HepG2 (cell line): ENCODE results near the gene GNAI2. TPM values are rescaled to one million over a fixed set of nuclear protein-coding genes. Genes with fewer than 3 reads are reported as not detected.
"Not testable (repeated sequence)": the region's sequence is repeated elsewhere in the genome, so short reads cannot be mapped to it uniquely, and the experiment has no call there.

Source experiments
- ATAC-seq: fragments of 200-7000 bp; cut with Tn5 transposase; 3 replicates; pipeline ENCODE4 v1.9.1; 2020; ENCODE audit warnings: mild to moderate bottlenecking, moderate library complexity
- BruUV-seq: library from RNA; stranded (reverse); fragments of 400-500 nt; replicated peaks from 2 replicates; lab custom pipeline; 2021; lab: Mats Ljungman, UMichigan
- CTCF ChIA-PET: fragments of 300-600 bp; formaldehyde crosslinking; extraction: SDS; loops from one replicate; lab custom pipeline; 2021; ENCODE audit warnings: low total read pairs, inconsistent platforms, low intra/inter-chr PET ratio; lab: Yijun Ruan, JAX
- POLR2A ChIA-PET: fragments of 350-600 bp; sonication (Branson Sonifier 250); formaldehyde crosslinking; loops from one replicate; lab custom pipeline; 2020; ENCODE audit warnings: antibody characterized with exemption, inconsistent platforms; lab: Yijun Ruan, JAX
- DNase-seq: peaks from one replicate; pipeline ENCODE4 v3.0.0-alpha.2; 2015; ENCODE audit warnings: low spot score
- FAIRE-seq: peaks from 3 replicates; lab custom pipeline; 2011; peaks lifted over from hg19 to GRCh38; lab: Jason Lieb, UNC
- H2AFZ ChIP-seq: one replicate; pipeline ENCODE4 v1.6.1; 2011; ENCODE audit warnings: low read length, inconsistent platforms
- H3K27ac ChIP-seq: fragments of 300-600 bp; 3 replicates; pipeline ENCODE4 v1.8.0; 2011; ENCODE audit warnings: mixed run types, mild to moderate bottlenecking, mixed read lengths, low read length, inconsistent platforms; ENCODE audit not compliant: insufficient read depth; ENCODE audit errors: extremely low read length
- H3K27me3 ChIP-seq, 2 experiments: fragments of 200-600 bp in 1 of 2; 2 replicates in 1 of 2; 3 replicates in 1 of 2; pipeline versions ENCODE4 v1.6.0 to v1.8.0; 2011; ENCODE audit warnings: low read length in 2 of 2, mild to moderate bottlenecking in 2 of 2, moderate library complexity in 2 of 2, inconsistent platforms in 1 of 2; ENCODE audit not compliant: insufficient read depth in 2 of 2, control insufficient read depth in 1 of 2
- H3K36me3 ChIP-seq, 2 experiments: fragments of 200-600 bp in 1 of 2; replicated peaks in 1 of 2; 2 replicates in 1 of 2; 3 replicates in 1 of 2; pipeline versions ENCODE4 v1.5.1 to v1.8.0; 2011; ENCODE audit warnings: low read length in 2 of 2, inconsistent platforms in 1 of 2; ENCODE audit not compliant: insufficient read depth in 2 of 2, control insufficient read depth in 1 of 2
- H3K4me1 ChIP-seq: 2 replicates; pipeline ENCODE4 v1.5.1; 2012; ENCODE audit warnings: low read length, inconsistent platforms; ENCODE audit not compliant: insufficient read depth
- H3K4me2 ChIP-seq: 2 replicates; pipeline ENCODE4 v1.6.0; 2011; ENCODE audit warnings: low read depth, low read length, inconsistent platforms
- H3K4me3 ChIP-seq, 3 experiments: fragments of 200-600 bp in 1 of 3; sonication (generic), shearing (Covaris generic) in 1 of 3; replicated peaks in 1 of 3; 2 replicates each; pipeline ENCODE4 v1.5.1; 2011 to 2016; ENCODE audit warnings: low read length in 3 of 3, inconsistent platforms in 2 of 3, low read depth in 2 of 3, mild to moderate bottlenecking in 2 of 3, control low read depth in 1 of 3, mixed read lengths in 1 of 3; ENCODE audit not compliant: insufficient read depth in 1 of 3
- H3K79me2 ChIP-seq: one replicate; pipeline ENCODE4 v1.6.1; 2011; ENCODE audit warnings: low read length, inconsistent platforms; ENCODE audit not compliant: insufficient read depth
- H3K9ac ChIP-seq: 2 replicates; pipeline ENCODE4 v1.6.0; 2011; ENCODE audit warnings: mild to moderate bottlenecking, low read depth, low read length, inconsistent platforms; ENCODE audit not compliant: insufficient read depth
- H3K9me3 ChIP-seq: 2 replicates; pipeline ENCODE4 v1.5.1; 2012; ENCODE audit warnings: mild to moderate bottlenecking, low read length
- H4K20me1 ChIP-seq: 2 replicates; pipeline ENCODE4 v1.6.0; 2011; ENCODE audit warnings: inconsistent platforms, mild to moderate bottlenecking, low read length, moderate library complexity; ENCODE audit not compliant: insufficient read depth
- ATF7 ChIP-seq, 2 experiments: fragments of 450-650 bp in 1 of 2; sonication (generic) in 1 of 2; formaldehyde crosslinking in 1 of 2; IDR thresholded peaks; 2 replicates each; pipeline versions ENCODE4 v1.4.0 to v1.6.1; 2016 to 2020; ENCODE audit warnings: antibody characterized with exemption in 1 of 2, mild to moderate bottlenecking in 1 of 2, missing genetic modification reagents in 1 of 2
- BCL6 ChIP-seq: IDR thresholded peaks from 2 replicates; pipeline ENCODE4 v1.6.1; 2016; ENCODE audit warnings: missing genetic modification reagents, missing compliant biosample characterization
- FOXO4 ChIP-seq: sonication (generic); formaldehyde crosslinking; conservative IDR thresholded peaks from 2 replicates; pipeline ENCODE4 v1.8.1; 2023; ENCODE audit warnings: missing genetic modification reagents
- GMEB1 ChIP-seq: sonication (generic); formaldehyde crosslinking; IDR thresholded peaks from 2 replicates; pipeline ENCODE4 v1.5.1; 2020; ENCODE audit warnings: missing genetic modification reagents, mild to moderate bottlenecking, borderline replicate concordance
- NCOA1 ChIP-seq: sonication (generic); formaldehyde crosslinking; IDR thresholded peaks from 2 replicates; pipeline ENCODE4 v1.9.0; 2021; ENCODE audit warnings: missing genetic modification reagents
- ZNF574 ChIP-seq: sonication (generic); formaldehyde crosslinking; IDR thresholded peaks from 2 replicates; pipeline ENCODE4 v1.4.0; 2020; ENCODE audit warnings: missing genetic modification reagents
- ZNF615 ChIP-seq: sonication (generic); formaldehyde crosslinking; IDR thresholded peaks from 2 replicates; pipeline ENCODE4 v1.5.0; 2020; ENCODE audit warnings: mild to moderate bottlenecking, missing genetic modification reagents, borderline replicate concordance
- ZNF746 ChIP-seq: sonication (generic); formaldehyde crosslinking; IDR thresholded peaks from 2 replicates; pipeline ENCODE4 v1.8.0; 2022; ENCODE audit warnings: mild to moderate bottlenecking, missing genetic modification reagents
- ZNF816 ChIP-seq: sonication (generic); formaldehyde crosslinking; IDR thresholded peaks from 2 replicates; pipeline ENCODE4 v1.8.0; 2022; ENCODE audit warnings: missing genetic modification reagents, mild to moderate bottlenecking, borderline replicate concordance
- WGBS: methylation state at CpG from one replicate; pipeline ENCODE4 v1.1.6; 2017; ENCODE audit warnings: low lambda C conversion rate; 5-methylcytosine and 5-hydroxymethylcytosine counted together
- in situ Hi-C: cut with HindIII; loops from 2 replicates; pipeline ENCODE4 v1.10.0; 2017; ENCODE audit warnings: low pct_unique_long_range_greater_than_20kb; ENCODE audit not compliant: extremely low pct_ligation_motif_present
- intact Hi-C: fragments of 100-400 bp; cut with micrococcal nuclease; formaldehyde crosslinking; loops from one replicate; pipeline ENCODE4 v1.10.0; 2022; ENCODE audit not compliant: unreplicated experiment
- polyA plus RNA-seq, 8 experiments: library from polyadenylated mRNA; depleted of rRNA in 3 of 8; stranded (reverse) in 7 of 8; unstranded in 1 of 8; fragments of >200 nt; fragmentation: Illumina TruSeq in 4 of 8; extraction: Trizol in 4 of 8; gene quantifications; 2 replicates each; pipeline versions ENCODE4 v1.2.1 to v1.2.3, GENCODE V29; 2011 to 2016; ENCODE audit warnings: low read depth in 4 of 8, missing spikeins in 1 of 8, mixed read lengths in 1 of 8; ENCODE audit not compliant: insufficient read depth in 1 of 8
- total RNA-seq, 5 experiments: library from RNA; depleted of rRNA; stranded (reverse); fragments of >200 nt; fragmentation: Illumina TruSeq; extraction: Trizol; gene quantifications; 2 replicates each; pipeline ENCODE4 v1.2.3, GENCODE V29; 2016; ENCODE audit warnings: low read depth in 1 of 5

GNAI2 gene
- total and polyA plus RNA-seq, 2 of the 13 experiments (the other 11 are each of a cell fraction or from before 2014, with no cell fraction given), result 51.1 to 66.2 TPM

GRCh38 chr3:50228184-50228763, 7.7 kb upstream of the GNAI2 start:
- not testable (repeated sequence) for H3K9me3 ChIP-seq; DNase-seq; H2AFZ ChIP-seq; ATAC-seq; FAIRE-seq; H3K27me3 ChIP-seq; H3K79me2 ChIP-seq; H4K20me1 ChIP-seq; BruUV-seq; H3K36me3 ChIP-seq; TF ChIP-seq ATF7 (CRISPR knock-in tag; IDR thresholded peaks at IDR 0.05)
- TF ChIP-seq FOXO4 (CRISPR knock-in tag) (0 out of 2 replicates have a peak, but pooled peaks have one; percentile 23), ATF7 (IDR thresholded peaks at IDR 0.05) (peak; percentile 81)
- POLR2A ChIA-PET, result interaction anchor here (0.7 to 7.3 kb wide), 12 partner anchors 8 to 109 kb away, joined by 3 to 117 read pairs (median 8); partner anchors contain the start of genes GNAI2, SEMA3B and TUSC2
- Histone ChIP-seq H3K27ac (peak overlapping the region; percentile 70), H3K4me2 (peak overlapping the region; percentile 92), H3K4me1 (peaks cover 74% of the 10 kb centered on the region), H3K9ac (peak overlapping the region; percentile 72), H3K4me3 (peak overlapping the region; percentile 75 to 88 (median 84))
- CTCF ChIA-PET, result interaction anchor here (1.5 to 9.0 kb wide), 5 partner anchors 15 to 45 kb away, joined by 3 to 265 read pairs (median 29); partner anchors contain the start of gene GNAT1
- intact Hi-C loops, result loop anchor here (5.0 kb wide), 1 partner anchor 44 kb away; no protein-coding TSS in a partner anchor
- in situ Hi-C loops, result loop anchor here (5.0 kb wide), 2 partner anchors 36 to 44 kb away; partner anchors contain the start of gene GNAT1
- 50% methylated on average over 15 of the region's 15 CpGs for WGBS

GRCh38 chr3:50229490-50229889, 6.5 kb upstream of the GNAI2 start:
- no peaks in the 10 kb centered on the region for H3K9me3 ChIP-seq
- no peak overlapping the region for H3K27ac ChIP-seq
- no peak overlapping the region for H3K9ac ChIP-seq
- H3K79me2 ChIP-seq, result no peaks in the 10 kb centered on the region
- H2AFZ ChIP-seq, result peak overlapping the region; percentile 69
- H3K4me1 ChIP-seq, result peaks cover 74% of the 10 kb centered on the region
- ATAC-seq, result no peak
- H3K27me3 ChIP-seq, result no peaks in the 10 kb centered on the region
- CTCF ChIA-PET, result no interaction called here
- DNase-seq, result no peak
- H4K20me1 ChIP-seq, result no peaks in the 10 kb centered on the region
- BruUV-seq, result no TSS peak
- 75% methylated on average over 3 of the region's 3 CpGs for WGBS
- intact Hi-C loops, result loop anchor here (5.0 kb wide), 1 partner anchor 43 kb away; no protein-coding TSS in a partner anchor
- FAIRE-seq, result no peak
- H3K4me3 ChIP-seq, result no peak overlapping the region
- in situ Hi-C loops, result loop anchor here (5.0 kb wide), 2 partner anchors 37 to 43 kb away; partner anchors contain the start of gene GNAT1
- H3K36me3 ChIP-seq, result no peaks in the 10 kb centered on the region; a peak in 1 of 5 replicates
- POLR2A ChIA-PET, result interaction anchor here (0.6 to 7.3 kb wide), 11 partner anchors 17 to 80 kb away, joined by 3 to 117 read pairs (median 8); partner anchors contain the start of gene SEMA3B
- H3K4me2 ChIP-seq, result no peak overlapping the region
- no peak for TF ChIP-seq GMEB1
- TF ChIP-seq ZNF574 (CRISPR knock-in tag), result 0 out of 2 replicates have a peak, but pooled peaks have one; percentile 5
- TF ChIP-seq ZNF816 (CRISPR knock-in tag), result no peak
- TF ChIP-seq NCOA1 (CRISPR knock-in tag), result no peak
- TF ChIP-seq ZNF615 (CRISPR knock-in tag), result no peak
- no peak for TF ChIP-seq BCL6 (CRISPR knock-in tag)
- no peak for TF ChIP-seq ZNF746 (CRISPR knock-in tag)
